Hepatocyte (in vitro differentiated cells): ENCODE data around the gene EIF5A2. TPM values are rescaled to one million over a fixed set of nuclear protein-coding genes. Genes with fewer than 3 reads are reported as not detected.

Experiments
- DNase-seq: peaks from one replicate; pipeline ENCODE4 v3.0.0-alpha.2; 2016; ENCODE audit warnings: low spot score
- H2AFZ ChIP-seq: fragments of 200-600 bp; sonication (generic); 2 replicates; pipeline ENCODE4 v1.6.0; 2016; ENCODE audit warnings: antibody characterized with exemption, mild to moderate bottlenecking
- H3K27ac ChIP-seq: fragments of 200-600 bp; sonication (generic); 2 replicates; pipeline ENCODE4 v1.5.1; 2016; ENCODE audit warnings: mild to moderate bottlenecking
- H3K27me3 ChIP-seq: fragments of 200-600 bp; sonication (generic); 2 replicates; pipeline ENCODE4 v1.6.1; 2016
- H3K36me3 ChIP-seq: fragments of 200-600 bp; sonication (generic); replicated peaks from 2 replicates; pipeline ENCODE4 v1.5.1; 2016; ENCODE audit warnings: low read depth; ENCODE audit not compliant: insufficient read depth
- H3K4me1 ChIP-seq: fragments of 200-600 bp; sonication (generic); 2 replicates; pipeline ENCODE4 v1.5.1; 2016; ENCODE audit warnings: mild to moderate bottlenecking, moderate library complexity; ENCODE audit not compliant: insufficient read depth
- H3K4me2 ChIP-seq: fragments of 200-600 bp; sonication (generic); 2 replicates; pipeline ENCODE4 v1.6.0; 2016
- H3K4me3 ChIP-seq: fragments of 200-600 bp; sonication (generic); 2 replicates; pipeline ENCODE4 v1.5.1; 2016; ENCODE audit warnings: mild to moderate bottlenecking
- H3K79me2 ChIP-seq: fragments of 200-600 bp; sonication (generic); 2 replicates; pipeline ENCODE4 v1.6.0; 2017; ENCODE audit warnings: mild to moderate bottlenecking
- H3K9me2 ChIP-seq: fragments of 200-600 bp; sonication (generic); replicated peaks from 2 replicates; pipeline ENCODE4 v1.6.0; 2017; ENCODE audit warnings: mild to moderate bottlenecking; ENCODE audit not compliant: insufficient read depth
- H3K9me3 ChIP-seq: fragments of 200-600 bp; sonication (generic); 2 replicates; pipeline ENCODE4 v1.5.1; 2016; ENCODE audit warnings: low read depth, mild to moderate bottlenecking
- H4K20me1 ChIP-seq: fragments of 200-600 bp; sonication (generic); 2 replicates; pipeline ENCODE4 v1.6.0; 2016; ENCODE audit warnings: mild to moderate bottlenecking; ENCODE audit not compliant: insufficient read depth, poor library complexity, severe bottlenecking
- EZH2 ChIP-seq: fragments of 200-600 bp; sonication (generic); IDR thresholded peaks from 2 replicates; pipeline ENCODE4 v1.6.1; 2016; ENCODE audit warnings: antibody characterized with exemption, mild to moderate bottlenecking, borderline replicate concordance
- EZH2phosphoT487 ChIP-seq: fragments of 200-600 bp; sonication (generic); IDR thresholded peaks from one replicate; pipeline ENCODE4 v1.6.1; 2018; ENCODE audit warnings: antibody characterized with exemption, mild to moderate bottlenecking, low read depth, moderate library complexity; ENCODE audit not compliant: unreplicated experiment, severe bottlenecking
- WGBS: methylation state at CpG from one replicate; pipeline ENCODE4 v1.1.6; 2016; ENCODE audit warnings: low lambda C conversion rate; ENCODE audit errors: missing lambda C conversion rate; 5-methylcytosine and 5-hydroxymethylcytosine counted together
- polyA plus RNA-seq: library from polyadenylated mRNA; unstranded; fragments of >200 nt; fragmentation: Nextera tagmentation; extraction: Ambion mirVana; gene quantifications from 2 replicates; pipeline ENCODE4 v1.2.1, GENCODE V29; 2016
- total RNA-seq: library from RNA; depleted of rRNA; stranded (reverse); fragments of >200 nt; gene quantifications from 2 replicates; pipeline ENCODE4 v1.2.3, GENCODE V29; 2014
- TF ChIP-seq, protein P1 (sequence below): fragments of 200-600 bp; sonication (generic); IDR thresholded peaks from 2 replicates; pipeline ENCODE4 v1.5.1; 2016; ENCODE audit warnings: antibody characterized with exemption, mild to moderate bottlenecking; ENCODE audit not compliant: poor library complexity

EIF5A2 gene
- total and polyA plus RNA-seq, 2 experiments from 2014 or later, result 4.5 to 5.3 TPM

DNA sequence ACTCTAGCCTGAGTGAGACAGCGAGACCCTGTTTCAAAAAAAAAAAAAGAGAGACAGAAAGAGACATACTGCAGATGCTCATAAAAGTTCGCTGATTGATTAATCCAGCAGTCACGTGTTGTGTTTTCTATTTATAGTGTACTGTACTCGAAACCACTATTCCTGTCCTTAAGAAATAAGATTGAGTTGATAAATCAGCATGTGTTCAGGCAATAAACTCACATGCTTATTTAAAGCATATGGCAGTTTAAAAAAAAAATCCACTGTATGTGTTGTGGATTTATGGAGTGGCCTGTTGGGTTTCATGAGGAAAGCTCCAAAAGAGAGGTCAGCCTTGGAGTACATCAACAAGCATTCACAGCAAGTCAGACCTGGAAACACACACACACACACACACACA is 56.1 kb downstream of the EIF5A2 start:
- H3K36me3 ChIP-seq, result no peaks in the 10 kb centered on the region
- no peaks in the 10 kb centered on the region for H3K9me2 ChIP-seq
- no peak overlapping the region for H3K4me2 ChIP-seq
- H4K20me1 ChIP-seq, result no peaks in the 10 kb centered on the region
- no peak for DNase-seq
- no peaks in the 10 kb centered on the region for H3K79me2 ChIP-seq
- no peak overlapping the region for H2AFZ ChIP-seq
- TF ChIP-seq, protein P1, sequence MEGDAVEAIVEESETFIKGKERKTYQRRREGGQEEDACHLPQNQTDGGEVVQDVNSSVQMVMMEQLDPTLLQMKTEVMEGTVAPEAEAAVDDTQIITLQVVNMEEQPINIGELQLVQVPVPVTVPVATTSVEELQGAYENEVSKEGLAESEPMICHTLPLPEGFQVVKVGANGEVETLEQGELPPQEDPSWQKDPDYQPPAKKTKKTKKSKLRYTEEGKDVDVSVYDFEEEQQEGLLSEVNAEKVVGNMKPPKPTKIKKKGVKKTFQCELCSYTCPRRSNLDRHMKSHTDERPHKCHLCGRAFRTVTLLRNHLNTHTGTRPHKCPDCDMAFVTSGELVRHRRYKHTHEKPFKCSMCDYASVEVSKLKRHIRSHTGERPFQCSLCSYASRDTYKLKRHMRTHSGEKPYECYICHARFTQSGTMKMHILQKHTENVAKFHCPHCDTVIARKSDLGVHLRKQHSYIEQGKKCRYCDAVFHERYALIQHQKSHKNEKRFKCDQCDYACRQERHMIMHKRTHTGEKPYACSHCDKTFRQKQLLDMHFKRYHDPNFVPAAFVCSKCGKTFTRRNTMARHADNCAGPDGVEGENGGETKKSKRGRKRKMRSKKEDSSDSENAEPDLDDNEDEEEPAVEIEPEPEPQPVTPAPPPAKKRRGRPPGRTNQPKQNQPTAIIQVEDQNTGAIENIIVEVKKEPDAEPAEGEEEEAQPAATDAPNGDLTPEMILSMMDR, result no peak
- TF ChIP-seq EZH2phosphoT487, result no peak
- no peak for TF ChIP-seq EZH2
- WGBS, result 54% methylated on average over 4 of the region's 4 CpGs
- no peaks in the 10 kb centered on the region for H3K9me3 ChIP-seq
- no peak overlapping the region for H3K27ac ChIP-seq
- H3K4me1 ChIP-seq, result no peaks in the 10 kb centered on the region
- H3K4me3 ChIP-seq, result no peak overlapping the region
- no peaks in the 10 kb centered on the region for H3K27me3 ChIP-seq

DNA sequence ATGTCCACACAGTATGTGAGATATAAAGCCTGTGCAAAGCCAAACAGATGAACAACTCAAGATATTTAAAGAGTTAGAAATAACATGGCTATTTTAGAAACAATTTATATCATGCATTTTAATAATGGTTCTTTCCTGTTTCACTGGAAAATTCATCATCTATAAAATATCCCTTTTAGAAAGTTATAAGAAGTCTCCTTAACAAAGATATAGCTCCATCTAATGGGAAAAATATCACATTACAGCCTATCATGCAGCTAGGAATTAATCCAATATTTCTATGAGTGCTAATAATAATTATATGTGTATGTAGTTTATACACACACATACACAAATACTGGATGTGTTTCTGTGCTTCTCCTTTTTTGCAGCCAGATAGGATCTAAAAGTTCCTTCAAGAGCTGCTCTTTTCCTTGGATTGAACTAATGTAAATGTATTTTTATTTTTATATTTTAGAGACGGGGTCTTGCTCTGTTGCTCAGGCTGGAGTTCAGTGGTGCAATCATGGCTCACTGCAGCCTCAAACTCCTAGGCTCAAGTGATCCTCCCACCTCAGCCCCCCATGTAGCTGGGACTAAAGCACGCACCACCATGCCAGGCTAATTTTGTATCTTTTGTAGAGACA is 60.0 kb downstream of the EIF5A2 start:
- no peaks in the 10 kb centered on the region for H3K36me3 ChIP-seq
- H3K4me2 ChIP-seq, result no peak overlapping the region
- H3K9me2 ChIP-seq, result no peaks in the 10 kb centered on the region

DNA sequence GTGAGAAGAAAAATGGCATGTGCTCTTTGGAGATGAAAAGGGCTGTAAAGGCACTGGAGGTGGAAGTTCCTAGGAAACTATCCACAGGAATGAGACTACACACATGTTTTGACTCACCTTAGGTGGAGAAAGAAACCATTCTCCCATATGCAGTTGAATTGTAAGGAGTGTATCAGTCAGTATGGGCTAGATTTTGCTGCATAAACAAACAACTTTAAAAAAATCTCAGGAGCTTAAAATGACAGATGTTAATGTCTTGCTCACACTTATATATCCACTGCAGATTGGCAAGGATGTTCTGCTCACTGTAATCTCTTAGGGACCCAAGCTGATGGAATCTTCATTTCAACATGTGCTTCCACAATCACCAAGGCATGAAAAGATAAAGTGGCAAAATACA is 64.1 kb downstream of the EIF5A2 start:
- Histone ChIP-seq H3K4me1 (no peaks in the 10 kb centered on the region), H2AFZ (no peak overlapping the region), H4K20me1 (no peaks in the 10 kb centered on the region), H3K9me3 (no peaks in the 10 kb centered on the region), H3K27ac (no peak overlapping the region), H3K4me2 (no peak overlapping the region), H3K9me2 (no peaks in the 10 kb centered on the region), H3K4me3 (no peak overlapping the region), H3K27me3 (no peaks in the 10 kb centered on the region), H3K36me3 (no peaks in the 10 kb centered on the region), H3K79me2 (no peaks in the 10 kb centered on the region)
- no peak for DNase-seq
- TF ChIP-seq EZH2phosphoT487 (no peak), EZH2 (no peak)
- TF ChIP-seq, protein P1, result no peak

More for the DNA sequence above, 60.0 kb downstream of the EIF5A2 start:
- no peak overlapping the region for H3K27ac ChIP-seq
- H4K20me1 ChIP-seq, result no peaks in the 10 kb centered on the region
- H3K4me1 ChIP-seq, result no peaks in the 10 kb centered on the region
- WGBS, result 100% methylated on average over 2 of the region's 2 CpGs
- no peak for TF ChIP-seq EZH2phosphoT487
- TF ChIP-seq, protein P1, result peak; percentile 62
- H3K79me2 ChIP-seq, result no peaks in the 10 kb centered on the region
- no peaks in the 10 kb centered on the region for H3K9me3 ChIP-seq
- no peak overlapping the region for H2AFZ ChIP-seq
- no peaks in the 10 kb centered on the region for H3K27me3 ChIP-seq
- no peak for DNase-seq
- H3K4me3 ChIP-seq, result no peak overlapping the region
